Activated naive CD4-positive, alpha-beta T cell treated with anti-CD3 and anti-CD28 coated beads, Interleukin-2, amount 50 U/mL, for 24 hours (primary cell): ENCODE results near the gene ZC3H10.
"Not testable (repeated sequence)": the region's sequence is repeated elsewhere in the genome, so short reads cannot be mapped to it uniquely, and the experiment has no call there.

ENCODE experiments used
- H3K27ac Mint-ChIP-seq: one replicate; pipeline ENCODE4 v1.8.0; 2021; ENCODE audit warnings: mild to moderate bottlenecking, mixed read lengths
- H3K27me3 Mint-ChIP-seq: one replicate; pipeline ENCODE4 v1.8.0; 2021; ENCODE audit warnings: mixed read lengths
- H3K36me3 Mint-ChIP-seq: one replicate; pipeline ENCODE4 v1.8.0; 2021; ENCODE audit warnings: mixed read lengths
- H3K4me1 Mint-ChIP-seq: one replicate; pipeline ENCODE4 v1.8.0; 2021; ENCODE audit warnings: mixed read lengths
- H3K4me3 Mint-ChIP-seq: one replicate; pipeline ENCODE4 v1.8.0; 2021; ENCODE audit warnings: mild to moderate bottlenecking, mixed read lengths
- H3K9me3 Mint-ChIP-seq: one replicate; pipeline ENCODE4 v1.8.0; 2021; ENCODE audit warnings: mixed read lengths

The ZC3H10 gene

DNA sequence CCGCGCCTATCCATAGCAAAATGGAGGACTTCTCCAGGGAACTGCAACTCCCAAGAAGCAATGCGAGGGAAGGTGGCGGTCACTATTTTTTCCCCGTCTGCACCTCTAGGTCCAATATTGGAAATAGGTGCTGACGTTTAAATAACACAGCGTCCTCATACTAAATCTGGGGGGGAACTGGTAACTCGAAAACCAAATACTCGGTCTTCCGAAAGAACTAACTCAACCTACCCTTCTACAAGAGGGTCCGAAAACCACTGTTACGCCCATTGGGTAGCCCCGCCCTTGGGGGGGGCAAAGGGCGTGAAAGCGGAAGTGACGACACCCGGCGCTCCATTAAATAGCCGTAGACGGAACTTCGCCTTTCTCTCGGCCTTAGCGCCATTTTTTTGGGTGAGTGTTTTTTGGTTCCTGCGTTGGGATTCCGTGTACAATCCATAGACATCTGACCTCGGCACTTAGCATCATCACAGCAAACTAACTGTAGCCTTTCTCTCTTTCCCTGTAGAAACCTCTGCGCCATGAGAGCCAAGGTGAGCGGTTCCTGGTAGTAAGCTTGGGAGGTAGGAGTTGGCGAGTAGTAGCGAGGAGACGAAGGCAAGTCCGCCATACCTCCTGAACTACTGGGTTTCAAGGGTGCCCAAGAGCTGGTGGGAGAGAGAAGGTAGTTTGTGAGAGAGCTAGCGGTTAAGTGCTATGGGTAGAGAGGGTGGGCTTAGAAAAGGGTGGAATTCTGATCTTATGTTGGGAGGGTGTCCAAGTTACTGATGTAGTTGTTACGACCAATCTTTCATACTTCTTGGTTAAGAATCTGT is 1.6 kb upstream of the ZC3H10 start, which contains the start of gene RPL41:
Gene RPL41 (plus strand): TSS at position 367 of the 815 bp plus-strand sequence.
- no peaks in the 10 kb centered on the region for H3K27me3 Mint-ChIP-seq
- H3K4me1 Mint-ChIP-seq = peaks cover 20% of the 10 kb centered on the region
- H3K27ac Mint-ChIP-seq = peak within 1 kb of the TSS; percentile 95
- H3K4me3 Mint-ChIP-seq = peak within 1 kb of the TSS; percentile 95
- H3K9me3 Mint-ChIP-seq = no peaks in the 10 kb centered on the region
- H3K36me3 Mint-ChIP-seq = peaks cover 21% of the 10 kb centered on the region

DNA sequence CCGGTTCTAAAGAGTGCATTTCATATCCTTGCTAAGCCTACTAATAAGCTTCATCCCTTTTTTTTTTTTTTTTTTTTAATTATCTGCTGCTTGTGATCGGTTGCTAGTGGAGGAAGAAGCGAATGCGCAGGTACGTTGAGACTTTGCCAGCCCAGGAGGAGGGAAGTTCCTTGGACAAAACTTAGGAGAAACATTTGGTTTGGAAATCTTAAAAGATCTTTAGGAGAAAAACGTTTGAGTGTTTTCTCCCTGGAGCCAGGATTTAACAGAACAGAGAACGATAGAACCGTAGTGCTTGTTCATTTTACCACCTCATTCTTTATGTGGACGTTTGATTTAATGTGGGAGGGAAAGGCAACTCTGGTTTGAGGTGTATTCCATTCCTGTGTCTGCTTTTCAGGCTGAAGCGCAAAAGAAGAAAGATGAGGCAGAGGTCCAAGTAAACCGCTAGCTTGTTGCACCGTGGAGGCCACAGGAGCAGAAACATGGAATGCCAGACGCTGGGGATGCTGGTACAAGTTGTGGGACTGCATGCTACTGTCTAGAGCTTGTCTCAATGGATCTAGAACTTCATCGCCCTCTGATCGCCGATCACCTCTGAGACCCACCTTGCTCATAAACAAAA is 872 bp upstream of the ZC3H10 start:
- H3K36me3 Mint-ChIP-seq = peaks cover 19% of the 10 kb centered on the region
- H3K27me3 Mint-ChIP-seq, H3K9me3 Mint-ChIP-seq: not testable (repeated sequence)
- peaks cover 20% of the 10 kb centered on the region for H3K4me1 Mint-ChIP-seq
- H3K4me3 Mint-ChIP-seq = peak overlapping the region; percentile 95
- peak overlapping the region; percentile 95 for H3K27ac Mint-ChIP-seq

DNA sequence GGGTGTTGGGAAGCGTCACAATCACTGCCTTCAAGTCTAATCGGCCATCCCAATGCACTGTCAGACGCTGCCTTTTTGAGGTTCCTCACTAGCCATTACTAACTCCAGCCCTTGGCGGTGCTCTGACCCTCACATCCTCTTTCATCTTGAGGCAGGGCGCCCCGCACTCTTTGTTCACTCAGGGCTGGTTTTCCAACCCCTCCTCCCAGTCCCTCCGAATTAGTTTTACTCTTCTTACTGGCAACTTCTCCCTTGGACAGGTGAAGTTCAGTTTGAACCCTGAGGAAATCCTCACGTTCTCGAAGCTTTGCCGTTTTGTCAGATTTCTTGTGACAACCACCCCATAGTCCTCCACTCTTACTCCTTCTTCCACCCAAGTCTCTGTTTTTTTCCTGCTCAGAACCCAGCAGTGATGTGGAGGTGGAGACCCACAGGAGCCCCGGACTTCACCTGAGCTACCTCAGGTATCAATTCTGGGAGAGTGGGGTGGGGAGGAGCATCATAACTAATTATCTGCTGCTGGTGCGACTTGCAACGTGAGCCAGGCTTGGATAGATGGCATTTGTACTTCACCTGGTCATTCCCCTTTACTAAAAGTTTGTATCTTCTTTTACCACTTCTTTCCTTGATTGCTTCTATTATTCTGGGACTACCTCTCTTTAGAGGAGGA is 757 bp downstream of the ZC3H10 start:
- no peaks in the 10 kb centered on the region for H3K27me3 Mint-ChIP-seq
- peaks cover 14% of the 10 kb centered on the region for H3K36me3 Mint-ChIP-seq
- peaks cover 23% of the 10 kb centered on the region for H3K4me1 Mint-ChIP-seq
- H3K9me3 Mint-ChIP-seq = no peaks in the 10 kb centered on the region
- H3K4me3 Mint-ChIP-seq = peak overlapping the region; percentile 95
- H3K27ac Mint-ChIP-seq = peak overlapping the region; percentile 91

DNA sequence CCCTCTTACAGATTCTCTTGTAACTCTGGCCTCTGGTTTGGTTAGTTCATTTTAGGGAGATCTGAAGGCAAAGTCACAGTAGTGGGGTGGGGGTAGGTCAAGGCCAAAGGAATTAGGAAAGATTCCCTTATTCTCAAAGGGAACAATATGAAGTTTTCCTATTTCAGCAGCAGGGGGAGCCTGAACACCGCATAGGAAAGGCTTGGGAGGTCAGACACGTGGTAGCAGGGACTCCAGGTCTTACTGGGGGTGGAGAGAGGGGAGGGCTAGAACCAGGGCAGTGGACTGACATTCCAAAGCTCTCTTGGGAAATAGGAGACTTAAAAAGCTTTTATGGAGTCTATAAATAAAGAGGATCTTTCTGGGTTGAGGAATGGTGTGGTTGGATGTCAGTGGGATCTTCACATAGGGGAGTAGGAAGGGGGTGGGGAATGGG is 1.3 kb downstream of the ZC3H10 start:
- Mint-ChIP-seq H3K4me3 (peak overlapping the region; percentile 95), H3K36me3 (peaks cover 14% of the 10 kb centered on the region), H3K9me3 (no peaks in the 10 kb centered on the region), H3K27me3 (no peaks in the 10 kb centered on the region), H3K27ac (peak overlapping the region; percentile 91), H3K4me1 (peaks cover 29% of the 10 kb centered on the region)

DNA sequence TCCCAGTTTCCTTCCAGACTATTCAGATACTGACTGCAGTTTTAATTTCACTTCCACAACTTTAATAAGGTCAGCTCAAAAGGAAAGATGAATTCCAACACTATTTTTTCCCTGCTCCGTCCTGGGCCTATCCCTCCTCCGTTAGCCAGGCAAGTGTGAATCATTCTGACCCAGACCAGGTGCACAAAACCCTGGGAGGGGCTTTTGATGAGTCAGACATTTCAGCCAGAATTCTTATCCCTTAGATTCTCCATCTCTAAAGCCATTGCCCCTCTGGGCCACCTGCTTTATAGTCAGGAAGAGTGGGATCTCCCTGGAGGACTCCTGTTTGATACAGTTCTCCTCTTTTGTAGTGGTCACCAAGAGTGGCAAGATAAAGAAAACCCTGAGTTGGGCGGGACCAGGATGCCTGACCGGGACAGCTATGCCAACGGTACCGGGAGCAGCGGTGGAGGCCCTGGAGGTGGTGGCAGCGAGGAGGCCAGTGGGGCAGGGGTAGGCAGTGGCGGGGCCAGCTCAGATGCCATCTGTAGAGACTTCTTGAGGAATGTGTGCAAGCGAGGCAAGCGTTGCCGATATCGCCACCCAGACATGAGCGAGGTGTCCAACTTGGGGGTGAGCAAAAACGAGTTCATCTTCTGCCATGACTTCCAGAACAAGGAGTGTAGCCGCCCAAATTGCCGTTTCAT is 2.2 kb downstream of the ZC3H10 start:
- Mint-ChIP-seq H3K36me3 (peaks cover 14% of the 10 kb centered on the region), H3K4me1 (peaks cover 34% of the 10 kb centered on the region), H3K27me3 (no peaks in the 10 kb centered on the region), H3K27ac (peak overlapping the region; percentile 35), H3K4me3 (peak overlapping the region; percentile 19), H3K9me3 (no peaks in the 10 kb centered on the region)

DNA sequence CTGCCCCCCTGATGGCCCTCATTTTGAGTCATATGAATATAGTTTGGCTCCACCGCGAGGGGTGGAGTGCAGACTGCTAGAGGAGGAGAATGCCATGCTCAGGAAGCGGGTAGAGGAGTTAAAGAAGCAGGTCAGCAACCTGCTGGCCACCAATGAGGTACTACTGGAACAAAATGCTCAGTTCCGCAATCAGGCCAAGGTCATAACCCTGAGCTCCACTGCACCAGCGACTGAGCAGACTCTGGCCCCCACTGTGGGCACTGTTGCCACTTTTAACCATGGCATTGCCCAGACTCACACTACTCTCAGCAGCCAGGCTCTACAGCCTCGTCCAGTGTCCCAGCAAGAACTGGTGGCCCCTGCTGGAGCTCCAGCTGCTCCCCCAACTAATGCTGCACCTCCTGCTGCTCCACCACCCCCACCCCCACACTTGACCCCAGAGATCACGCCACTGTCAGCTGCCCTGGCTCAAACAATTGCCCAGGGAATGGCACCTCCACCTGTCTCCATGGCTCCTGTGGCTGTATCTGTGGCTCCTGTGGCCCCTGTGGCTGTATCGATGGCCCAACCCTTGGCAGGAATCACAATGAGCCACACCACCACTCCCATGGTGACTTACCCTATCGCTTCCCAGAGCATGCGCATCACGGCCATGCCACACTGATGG is 3.3 kb downstream of the ZC3H10 start:
- no peak overlapping the region for H3K4me3 Mint-ChIP-seq
- H3K27ac Mint-ChIP-seq = peak overlapping the region; percentile 51
- no peaks in the 10 kb centered on the region for H3K9me3 Mint-ChIP-seq
- H3K36me3 Mint-ChIP-seq = peaks cover 14% of the 10 kb centered on the region
- no peaks in the 10 kb centered on the region for H3K27me3 Mint-ChIP-seq
- peaks cover 40% of the 10 kb centered on the region for H3K4me1 Mint-ChIP-seq

DNA sequence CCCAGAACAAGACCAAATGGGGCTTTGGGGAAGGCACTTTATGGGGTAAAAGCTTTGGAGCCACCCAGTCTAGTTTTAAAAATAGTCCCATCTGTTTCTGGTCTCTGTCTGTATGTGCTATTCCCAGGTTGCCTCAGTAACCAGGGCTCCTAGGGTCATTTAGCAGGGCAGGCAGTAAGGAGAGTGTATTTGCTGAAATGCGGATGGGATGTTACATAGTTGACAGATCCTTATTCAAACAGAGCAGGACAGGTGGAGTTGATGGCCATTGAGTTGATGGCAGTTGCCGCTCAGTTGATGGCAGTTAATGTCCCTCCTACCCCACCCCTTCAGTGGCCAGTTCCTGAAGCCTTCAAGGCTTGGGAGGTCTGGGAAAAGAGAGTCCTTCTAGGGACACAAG is 4.6 kb downstream of the ZC3H10 start:
- Mint-ChIP-seq H3K27me3 (no peaks in the 10 kb centered on the region), H3K4me3 (no peak overlapping the region), H3K4me1 (peaks cover 53% of the 10 kb centered on the region), H3K27ac (no peak overlapping the region), H3K9me3 (no peaks in the 10 kb centered on the region), H3K36me3 (peaks cover 3% of the 10 kb centered on the region)

DNA sequence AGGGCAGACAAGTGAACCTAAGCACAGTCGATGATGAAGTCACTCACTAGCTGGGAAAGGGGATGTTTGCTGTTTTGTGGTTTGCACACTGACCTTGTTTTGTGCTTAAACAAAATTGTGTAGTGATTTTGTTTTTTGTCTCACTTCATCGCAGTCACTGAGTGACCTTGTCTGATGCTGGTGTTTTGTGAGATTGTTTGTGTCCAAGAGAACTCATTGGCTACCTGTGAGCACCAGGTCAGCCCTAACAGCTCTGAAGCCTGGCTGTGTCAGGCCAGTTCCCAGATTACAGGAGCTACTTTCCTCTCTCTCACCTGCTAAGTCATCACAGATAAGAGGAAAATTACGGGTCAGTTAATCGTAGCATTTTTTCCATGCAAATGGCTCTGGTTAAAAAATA is 6.1 kb downstream of the ZC3H10 start:
- no peak overlapping the region for H3K27ac Mint-ChIP-seq
- no peaks in the 10 kb centered on the region for H3K27me3 Mint-ChIP-seq
- H3K36me3 Mint-ChIP-seq = no peaks in the 10 kb centered on the region
- H3K9me3 Mint-ChIP-seq = no peaks in the 10 kb centered on the region
- H3K4me1 Mint-ChIP-seq = peaks cover 47% of the 10 kb centered on the region
- H3K4me3 Mint-ChIP-seq = no peak overlapping the region

DNA sequence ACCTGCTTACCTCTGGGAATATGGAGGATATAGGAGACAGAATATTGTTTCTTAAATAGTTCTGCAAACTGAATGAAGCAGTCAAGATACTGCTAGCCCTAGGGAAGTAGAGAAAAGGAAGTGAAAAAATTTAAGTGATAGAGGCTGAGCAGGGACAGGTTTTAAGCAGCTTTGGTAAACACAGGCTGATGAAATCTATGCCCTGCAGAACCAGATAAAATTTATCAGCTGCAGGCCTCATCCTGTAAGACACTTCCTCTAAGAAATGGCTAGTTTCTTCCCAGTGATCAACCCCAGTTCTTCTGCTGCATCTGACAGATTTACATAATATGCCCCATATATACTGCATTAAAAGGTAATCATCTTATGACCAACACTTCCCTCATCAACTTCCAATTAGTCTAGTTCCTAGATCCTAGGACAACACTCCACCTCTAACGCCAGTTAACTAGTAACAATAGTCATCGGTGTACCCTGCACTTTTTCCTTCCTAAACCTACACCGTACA is 8.7 kb downstream of the ZC3H10 start:
- Mint-ChIP-seq H3K9me3 (no peaks in the 10 kb centered on the region), H3K4me1 (peaks cover 60% of the 10 kb centered on the region), H3K27me3 (no peaks in the 10 kb centered on the region), H3K27ac (peak overlapping the region; percentile 74), H3K4me3 (peak overlapping the region; percentile 92), H3K36me3 (peaks cover 3% of the 10 kb centered on the region)

DNA sequence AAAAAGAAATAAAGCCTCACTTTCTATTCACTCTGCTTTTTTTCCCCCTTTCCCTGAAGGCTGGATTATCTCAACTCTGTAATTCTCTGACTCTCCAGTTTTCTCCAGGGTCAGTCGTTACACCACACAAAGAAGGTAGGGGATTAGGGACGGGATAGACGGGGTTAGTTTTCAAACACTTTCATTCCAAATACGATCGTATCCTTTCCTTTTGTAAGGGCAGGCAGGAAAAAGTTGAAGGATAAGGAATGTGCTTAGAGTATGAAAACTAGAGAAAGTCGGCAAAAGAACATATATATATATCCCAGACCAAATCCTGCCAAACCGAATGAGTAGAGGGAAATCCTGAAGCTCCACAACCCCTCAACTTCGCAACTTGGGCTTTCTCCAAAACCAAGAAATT is 9.4 kb downstream of the ZC3H10 start:
- peaks cover 67% of the 10 kb centered on the region for H3K4me1 Mint-ChIP-seq
- H3K9me3 Mint-ChIP-seq = no peaks in the 10 kb centered on the region
- no peaks in the 10 kb centered on the region for H3K27me3 Mint-ChIP-seq
- H3K4me3 Mint-ChIP-seq = peak overlapping the region; percentile 92
- H3K27ac Mint-ChIP-seq = peak overlapping the region; percentile 93
- peaks cover 5% of the 10 kb centered on the region for H3K36me3 Mint-ChIP-seq

DNA sequence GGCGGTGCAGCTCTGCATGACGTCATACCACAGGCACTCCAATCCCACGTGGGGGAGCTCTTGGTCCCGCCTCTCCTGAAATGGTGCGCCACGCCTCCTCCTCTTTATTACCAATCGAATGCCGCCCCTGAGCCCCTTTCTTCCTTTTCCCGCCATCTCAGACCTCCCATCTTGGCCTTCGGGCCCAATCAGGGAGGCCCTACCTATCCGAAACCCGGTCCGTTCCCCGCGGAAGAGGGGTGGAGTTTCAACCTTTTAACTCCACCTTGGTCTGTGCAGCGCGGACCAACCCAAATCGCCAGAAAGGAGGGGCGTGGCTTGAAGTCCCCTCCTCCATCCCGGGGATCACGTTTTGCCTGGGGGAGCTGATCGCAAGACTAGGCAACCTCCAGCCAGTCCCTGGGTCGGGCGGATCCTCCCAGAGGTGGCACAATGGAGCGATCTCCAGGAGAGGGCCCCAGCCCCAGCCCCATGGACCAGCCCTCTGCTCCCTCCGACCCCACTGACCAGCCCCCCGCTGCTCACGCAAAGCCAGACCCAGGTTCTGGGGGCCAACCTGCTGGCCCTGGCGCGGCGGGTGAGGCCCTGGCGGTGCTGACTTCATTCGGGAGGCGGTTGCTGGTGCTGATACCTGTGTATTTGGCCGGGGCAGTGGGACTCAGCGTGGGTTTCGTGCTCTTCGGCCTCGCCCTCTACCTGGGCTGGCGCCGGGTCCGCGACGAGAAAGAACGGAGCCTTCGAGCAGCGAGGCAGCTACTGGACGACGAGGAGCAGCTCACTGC is 10.0 kb downstream of the ZC3H10 start, which contains the start of gene ESYT1:
Gene ESYT1 (plus strand): TSS at position 380 of the 782 bp plus-strand sequence. CDS start 53 bp downstream, at position 433.
- no peaks in the 10 kb centered on the region for H3K9me3 Mint-ChIP-seq
- no peaks in the 10 kb centered on the region for H3K27me3 Mint-ChIP-seq
- peaks cover 5% of the 10 kb centered on the region for H3K36me3 Mint-ChIP-seq
- peak within 1 kb of the TSS; percentile 92 for H3K4me3 Mint-ChIP-seq
- peaks cover 70% of the 10 kb centered on the region for H3K4me1 Mint-ChIP-seq
- H3K27ac Mint-ChIP-seq = peak within 1 kb of the TSS; percentile 95

DNA sequence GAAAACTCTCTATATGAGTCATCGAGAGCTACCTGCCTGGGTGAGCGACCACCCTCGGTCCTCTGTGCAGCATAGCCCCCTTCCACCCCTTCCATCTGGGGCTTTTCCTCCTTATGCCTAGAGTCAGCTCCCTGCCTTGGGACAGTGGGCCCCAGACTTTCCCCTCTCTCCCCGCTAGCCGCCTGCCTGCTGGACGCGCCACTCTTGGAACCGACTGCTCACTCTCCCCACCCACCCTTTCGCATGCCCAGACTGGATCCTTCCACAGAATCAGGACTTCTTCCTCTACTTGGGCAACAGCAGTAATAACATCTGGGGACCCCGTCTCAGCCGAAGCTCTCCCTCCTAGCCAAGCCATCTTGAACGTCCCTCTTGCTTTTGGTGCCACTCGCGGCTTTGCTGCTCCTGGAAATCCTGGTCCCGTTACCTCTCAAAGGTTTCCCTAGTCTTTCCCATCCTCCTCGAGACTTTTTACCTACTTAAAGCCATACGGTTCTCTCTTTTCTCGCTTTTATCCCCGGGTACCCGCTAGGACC is 10.7 kb downstream of the ZC3H10 start:
- no peaks in the 10 kb centered on the region for H3K27me3 Mint-ChIP-seq
- peaks cover 9% of the 10 kb centered on the region for H3K36me3 Mint-ChIP-seq
- peaks cover 72% of the 10 kb centered on the region for H3K4me1 Mint-ChIP-seq
- no peaks in the 10 kb centered on the region for H3K9me3 Mint-ChIP-seq
- H3K4me3 Mint-ChIP-seq = peak overlapping the region; percentile 92
- H3K27ac Mint-ChIP-seq = peak overlapping the region; percentile 95

DNA sequence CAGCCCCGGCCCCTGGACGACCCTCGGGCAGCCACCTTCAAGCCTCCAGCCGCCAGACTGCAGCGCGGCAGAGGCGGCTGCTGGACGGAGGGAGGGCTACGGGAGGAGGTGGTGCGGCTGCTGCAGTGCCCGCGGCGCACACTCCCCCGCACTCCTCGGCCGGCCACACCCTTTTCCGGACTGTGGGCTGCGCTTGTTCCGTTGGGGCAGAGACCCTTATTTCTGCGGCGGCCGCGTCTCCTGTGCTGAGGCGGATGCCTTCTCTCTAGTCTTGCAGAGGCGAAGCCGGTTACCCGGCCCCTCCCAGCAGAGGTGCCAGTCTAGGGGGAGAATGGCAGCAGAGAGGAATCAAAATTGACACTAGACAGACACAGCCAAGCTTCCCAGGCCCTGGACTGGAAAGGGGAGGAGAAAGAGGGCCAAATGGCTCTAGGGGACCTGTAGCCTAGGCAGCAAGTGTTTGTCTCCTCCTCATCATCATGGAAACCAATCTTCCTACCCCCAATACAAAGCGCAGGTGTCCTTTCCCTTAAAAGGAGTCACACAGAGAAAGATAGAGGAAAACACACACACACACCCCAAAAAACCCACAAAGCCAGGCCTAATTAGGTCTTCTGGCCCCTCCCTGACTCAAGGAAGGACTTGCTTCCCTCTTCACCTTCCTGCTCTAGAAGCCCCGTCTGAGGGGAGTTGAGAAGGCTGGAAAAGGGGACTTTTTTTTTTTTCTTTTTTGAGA is 11.3 kb downstream of the ZC3H10 start:
- Mint-ChIP-seq H3K4me1 (peaks cover 68% of the 10 kb centered on the region), H3K27me3 (no peaks in the 10 kb centered on the region), H3K4me3 (peak overlapping the region; percentile 92), H3K36me3 (peaks cover 13% of the 10 kb centered on the region), H3K9me3 (no peaks in the 10 kb centered on the region), H3K27ac (peak overlapping the region; percentile 95)
